A549 (cell line): ENCODE data around the gene EDIL3. TPM values are rescaled to one million over a fixed set of nuclear protein-coding genes. Genes with fewer than 3 reads are reported as not detected.

Source experiments
- ATAC-seq, 2 experiments: fragments of 200-7000 bp in 1 of 2; fragments of >200 bp in 1 of 2; cut with Nextera tagmentation in 1 of 2; cut with Tn5 transposase in 1 of 2; 3 replicates each; pipeline versions ENCODE4 v1.8.0 to v1.9.1; 2018 to 2020; ENCODE audit warnings: mild to moderate bottlenecking in 1 of 2, moderate library complexity in 1 of 2
- CTCF ChIA-PET: fragments of 300-600 bp; sonication (Branson Sonifier 250); formaldehyde crosslinking; extraction: SDS; loops from one replicate; lab custom pipeline; 2021; ENCODE audit warnings: antibody characterized with exemption, inconsistent platforms; lab: Yijun Ruan, JAX
- POLR2A ChIA-PET: fragments of 350-600 bp; formaldehyde crosslinking; extraction: SDS; loops from one replicate; lab custom pipeline; 2021; ENCODE audit warnings: antibody characterized with exemption, inconsistent platforms; lab: Yijun Ruan, JAX
- DNase-seq, 2 experiments: peaks; one replicate each; pipeline versions ENCODE4 v3.0.0 to v3.0.0-alpha.2; 2011 to 2016; ENCODE audit warnings: low read depth in 1 of 2, low spot score in 1 of 2
- FAIRE-seq: peaks from 2 replicates; lab custom pipeline; 2011; peaks lifted over from hg19 to GRCh38; lab: Jason Lieb, UNC
- H3K27ac ChIP-seq, 2 experiments: fragments of >200 bp; sonication (Bioruptor Twin); formaldehyde crosslinking; 3 replicates each; pipeline ENCODE4 v1.5.1; 2016 to 2017
- H3K4me1 ChIP-seq: fragments of >200 bp; sonication (Bioruptor Twin); formaldehyde crosslinking; 3 replicates; pipeline ENCODE4 v1.6.1; 2016
- H3K4me2 ChIP-seq: fragments of >200 bp; sonication (Bioruptor Twin); formaldehyde crosslinking; 3 replicates; pipeline ENCODE4 v1.6.1; 2016
- H3K4me3 ChIP-seq: fragments of >200 bp; sonication (Bioruptor Twin); formaldehyde crosslinking; 3 replicates; pipeline ENCODE4 v1.5.1; 2016
- H3K9me3 ChIP-seq: fragments of >200 bp; sonication (Bioruptor Twin); formaldehyde crosslinking; 3 replicates; pipeline ENCODE4 v1.6.1; 2016
- ATOH8 ChIP-seq: fragments of 250-450 bp; sonication (Bioruptor Pico); IDR thresholded peaks from 2 replicates; pipeline ENCODE4 v1.5.0; 2020; ENCODE audit warnings: low read depth, mild to moderate bottlenecking, moderate library complexity
- BCL3 ChIP-seq: fragments of >200 bp; sonication (Bioruptor Twin); formaldehyde crosslinking; IDR thresholded peaks from 3 replicates; pipeline ENCODE4 v1.6.1; 2016
- CBX2 ChIP-seq: fragments of 200-600 bp; sonication (generic); IDR thresholded peaks from 2 replicates; pipeline ENCODE4 v1.6.1; 2016; ENCODE audit warnings: low read depth, mild to moderate bottlenecking, borderline replicate concordance
- CEBPB ChIP-seq, 2 experiments: fragments of >200 bp in 1 of 2; sonication (Bioruptor Twin) in 1 of 2; formaldehyde crosslinking in 1 of 2; IDR thresholded peaks; 2 replicates each; pipeline ENCODE4 v1.6.1; 2012 to 2016
- CHD4 ChIP-seq: fragments of 200-600 bp; sonication (generic); IDR thresholded peaks from 2 replicates; pipeline ENCODE4 v1.6.1; 2016; ENCODE audit warnings: antibody characterized with exemption, mild to moderate bottlenecking, borderline replicate concordance
- ELK1 ChIP-seq: fragments of 150-350 bp; IDR thresholded peaks from 2 replicates; pipeline ENCODE4 v1.6.1; 2014; ENCODE audit warnings: low read depth, mild to moderate bottlenecking, low read length
- FOSB ChIP-seq: fragments of 250-450 bp; sonication (Bioruptor Pico); IDR thresholded peaks from 2 replicates; pipeline ENCODE4 v1.5.0; 2020; ENCODE audit warnings: mild to moderate bottlenecking, moderate library complexity
- GATA3 ChIP-seq: IDR thresholded peaks from 2 replicates; pipeline ENCODE4 v1.6.1; 2012; ENCODE audit warnings: borderline replicate concordance
- HEYL ChIP-seq: fragments of 250-450 bp; sonication (Bioruptor Pico); IDR thresholded peaks from 2 replicates; pipeline ENCODE4 v1.8.0; 2021; ENCODE audit warnings: mild to moderate bottlenecking, moderate library complexity
- HMGXB4 ChIP-seq: fragments of 250-450 bp; sonication (Bioruptor Pico); IDR thresholded peaks from 2 replicates; pipeline ENCODE4 v1.5.0; 2021; ENCODE audit warnings: mild to moderate bottlenecking, moderate library complexity, borderline replicate concordance
- HOXA7 ChIP-seq: fragments of 250-450 bp; sonication (Bioruptor Pico); IDR thresholded peaks from 2 replicates; pipeline ENCODE4 v1.5.0; 2020; ENCODE audit warnings: mild to moderate bottlenecking, moderate library complexity
- HOXB5 ChIP-seq: fragments of 250-450 bp; sonication (Bioruptor Pico); IDR thresholded peaks from 2 replicates; pipeline ENCODE4 v1.5.0; 2020; ENCODE audit warnings: mild to moderate bottlenecking, moderate library complexity
- JUN ChIP-seq, 2 experiments: fragments of >200 bp; sonication (Bioruptor Twin); formaldehyde crosslinking; IDR thresholded peaks; 2 replicates in 1 of 2; 3 replicates in 1 of 2; pipeline ENCODE4 v1.6.1; 2016 to 2017
- JUNB ChIP-seq: fragments of >200 bp; sonication (Bioruptor Twin); formaldehyde crosslinking; IDR thresholded peaks from 2 replicates; pipeline ENCODE4 v1.6.1; 2016
- KDM5A ChIP-seq: fragments of 200-600 bp; sonication (generic); IDR thresholded peaks from 2 replicates; pipeline ENCODE4 v1.6.1; 2016; ENCODE audit warnings: antibody characterized with exemption, mild to moderate bottlenecking
- MAZ ChIP-seq: fragments of 150-350 bp; IDR thresholded peaks from 2 replicates; pipeline ENCODE4 v1.6.1; 2014; ENCODE audit warnings: antibody characterized with exemption, low read depth, low read length, borderline replicate concordance
- NFE2L2 ChIP-seq: fragments of 150-350 bp; conservative IDR thresholded peaks from 2 replicates; pipeline ENCODE4 v1.6.1; 2014; ENCODE audit warnings: low read length
- NPAS2 ChIP-seq: fragments of 250-450 bp; sonication (Bioruptor Pico); IDR thresholded peaks from 2 replicates; pipeline ENCODE4 v1.8.0; 2022; ENCODE audit warnings: mild to moderate bottlenecking, moderate library complexity, borderline replicate concordance
- NR3C1 ChIP-seq: fragments of >200 bp; sonication (Bioruptor Twin); formaldehyde crosslinking; IDR thresholded peaks from 3 replicates; pipeline ENCODE4 v1.6.1; 2017
- POLR2A ChIP-seq: IDR thresholded peaks from 2 replicates; pipeline ENCODE4 v1.6.1; 2012; ENCODE audit warnings: mild to moderate bottlenecking, low read length
- RCOR1 ChIP-seq: fragments of 150-350 bp; IDR thresholded peaks from 2 replicates; pipeline ENCODE4 v1.6.1; 2014; ENCODE audit warnings: antibody characterized with exemption, low read length, low read depth
- RFX5 ChIP-seq: fragments of 450-650 bp; IDR thresholded peaks from 2 replicates; pipeline ENCODE4 v1.7.1; 2014; ENCODE audit warnings: antibody characterized with exemption, mild to moderate bottlenecking, moderate library complexity
- RNF2 ChIP-seq: fragments of 200-600 bp; sonication (generic); IDR thresholded peaks from 2 replicates; pipeline ENCODE4 v1.6.1; 2016; ENCODE audit warnings: low read depth, mild to moderate bottlenecking, antibody characterized with exemption, moderate library complexity, borderline replicate concordance
- ZFP36 ChIP-seq: fragments of 450-650 bp; IDR thresholded peaks from 2 replicates; pipeline ENCODE4 v1.6.1; 2014; ENCODE audit warnings: borderline replicate concordance; ENCODE audit not compliant: partially characterized antibody
- ZSCAN20 ChIP-seq: fragments of 250-450 bp; sonication (Bioruptor Pico); IDR thresholded peaks from 2 replicates; pipeline ENCODE4 v1.8.0; 2022; ENCODE audit warnings: mild to moderate bottlenecking, moderate library complexity
- WGBS: methylation state at CpG from one replicate; pipeline ENCODE4 v1.1.6; 2017; ENCODE audit errors: missing lambda C conversion rate; 5-methylcytosine and 5-hydroxymethylcytosine counted together
- polyA plus RNA-seq, 4 experiments: library from polyadenylated mRNA; depleted of rRNA in 3 of 4; stranded (reverse); fragments of >200 nt; fragmentation: RNase III in 1 of 4; extraction: RNeasy Plus Mini Kit Qiagen cat#74134 plus additional on column Dnase treatment in 1 of 4; gene quantifications; 2 replicates in 3 of 4; 3 replicates in 1 of 4; pipeline ENCODE4 v1.2.3, GENCODE V29; 2011 to 2017
- TF ChIP-seq, protein P1 (sequence below): fragments of >200 bp; sonication (Bioruptor Twin); formaldehyde crosslinking; IDR thresholded peaks from 2 replicates; pipeline ENCODE4 v1.6.1; 2016
- TF ChIP-seq, protein P2 (sequence below): fragments of 450-650 bp; IDR thresholded peaks from 2 replicates; pipeline ENCODE4 v1.6.1; 2014; ENCODE audit warnings: antibody characterized with exemption

EDIL3 gene
- polyA plus RNA-seq, 2 of the 4 experiments (the other 2 are of a cell fraction), result 0.12 to 0.14 TPM

DNA sequence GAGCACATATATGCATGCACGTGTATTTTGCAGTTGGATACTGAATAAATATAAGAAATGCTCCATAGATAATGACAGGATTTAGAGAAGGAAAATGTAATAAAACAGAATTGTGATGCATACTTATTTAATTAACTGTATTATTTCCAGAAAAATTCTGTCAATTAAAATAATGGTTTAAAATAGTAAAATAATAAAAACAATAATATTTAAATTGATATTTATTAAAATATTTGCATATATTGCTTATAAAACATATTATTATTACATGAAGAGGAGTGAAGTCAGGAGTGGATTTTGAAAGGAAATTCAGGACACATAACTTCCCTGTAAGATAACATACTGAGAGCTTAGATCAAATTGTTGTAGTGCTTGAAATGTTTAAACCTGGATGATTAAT is 21.4 kb upstream of the EDIL3 start:
- Histone ChIP-seq H3K9me3 (no peaks in the 10 kb centered on the region), H3K27ac (no peak overlapping the region), H3K4me2 (no peak overlapping the region), H3K4me1 (no peaks in the 10 kb centered on the region), H3K4me3 (no peak overlapping the region)
- DNase-seq, result no peak
- TF ChIP-seq ELK1 (no peak), ZFP36 (no peak), HOXB5 (CRISPR knock-in tag) (no peak), HMGXB4 (CRISPR knock-in tag) (no peak), JUNB (no peak), CHD4 (no peak), KDM5A (no peak), NR3C1 (no peak), HOXA7 (CRISPR knock-in tag) (no peak), MAZ (no peak), RFX5 (no peak), GATA3 (no peak), ATOH8 (CRISPR knock-in tag) (no peak), POLR2A (no peak), CBX2 (no peak), NPAS2 (CRISPR knock-in tag) (no peak), JUN (IDR thresholded peaks at IDR 0.05) (no peak), ZSCAN20 (no peak), BCL3 (no peak)
- TF ChIP-seq, protein P1, sequence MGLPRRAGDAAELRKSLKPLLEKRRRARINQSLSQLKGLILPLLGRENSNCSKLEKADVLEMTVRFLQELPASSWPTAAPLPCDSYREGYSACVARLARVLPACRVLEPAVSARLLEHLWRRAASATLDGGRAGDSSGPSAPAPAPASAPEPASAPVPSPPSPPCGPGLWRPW, result no peak
- POLR2A ChIA-PET, result no interaction called here
- 45% methylated on average over 1 of the region's 1 CpG for WGBS
- CTCF ChIA-PET, result no interaction called here
- no peak for ATAC-seq
- FAIRE-seq, result no peak

DNA sequence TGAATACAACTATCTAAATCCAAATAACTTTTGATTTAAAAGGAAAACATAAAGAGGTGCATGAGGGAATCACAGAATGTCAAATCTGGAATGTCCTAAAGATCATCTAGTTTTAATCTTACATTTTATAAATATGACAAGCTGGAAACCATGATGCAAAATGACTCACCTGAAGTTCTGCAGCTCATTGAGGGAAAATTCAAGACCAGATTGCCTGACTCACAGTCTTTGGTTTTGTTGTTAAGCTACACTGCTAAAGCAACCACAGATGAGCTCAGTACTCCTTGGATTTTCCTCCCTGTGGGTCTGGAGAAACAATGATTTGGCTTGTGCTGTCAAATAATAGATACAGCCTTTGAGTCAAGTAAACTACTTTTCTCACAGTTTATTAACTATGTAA is 19.1 kb upstream of the EDIL3 start:
- Histone ChIP-seq H3K4me1 (no peaks in the 10 kb centered on the region), H3K9me3 (no peaks in the 10 kb centered on the region), H3K27ac (no peak overlapping the region), H3K4me3 (no peak overlapping the region), H3K4me2 (no peak overlapping the region)
- no peak for TF ChIP-seq FOSB (CRISPR knock-in tag)
- TF ChIP-seq, protein P1, result no peak
- no peak for TF ChIP-seq NFE2L2
- TF ChIP-seq NR3C1, result no peak
- no peak for TF ChIP-seq RNF2
- TF ChIP-seq HMGXB4 (CRISPR knock-in tag), result no peak
- no peak for TF ChIP-seq HEYL
- TF ChIP-seq JUN (IDR thresholded peaks at IDR 0.05), result no peak
- TF ChIP-seq CEBPB (IDR thresholded peaks at IDR 0.05), result no peak
- TF ChIP-seq RFX5, result no peak
- no peak for TF ChIP-seq RCOR1
- no peak for TF ChIP-seq ELK1
- TF ChIP-seq KDM5A, result no peak
- TF ChIP-seq, protein P2, sequence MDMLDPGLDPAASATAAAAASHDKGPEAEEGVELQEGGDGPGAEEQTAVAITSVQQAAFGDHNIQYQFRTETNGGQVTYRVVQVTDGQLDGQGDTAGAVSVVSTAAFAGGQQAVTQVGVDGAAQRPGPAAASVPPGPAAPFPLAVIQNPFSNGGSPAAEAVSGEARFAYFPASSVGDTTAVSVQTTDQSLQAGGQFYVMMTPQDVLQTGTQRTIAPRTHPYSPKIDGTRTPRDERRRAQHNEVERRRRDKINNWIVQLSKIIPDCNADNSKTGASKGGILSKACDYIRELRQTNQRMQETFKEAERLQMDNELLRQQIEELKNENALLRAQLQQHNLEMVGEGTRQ, result no peak
- no peak for TF ChIP-seq HOXA7 (CRISPR knock-in tag)
- peak; percentile 7 for FAIRE-seq
- ATAC-seq, result no peak
- no peak for DNase-seq
- CTCF ChIA-PET, result no interaction called here
- POLR2A ChIA-PET, result no interaction called here
